GM21360 (cell line): ENCODE data around the gene NFIA.

Source experiments
- ATAC-seq: cut with Tn5 transposase; IDR thresholded peaks from one replicate; pipeline ENCODE4 v1.9.1; 2021; ENCODE audit warnings: mild to moderate bottlenecking, moderate library complexity; ENCODE audit not compliant: unreplicated experiment

The NFIA gene

GRCh38 chr1:61287734-61288133 is 205.4 kb downstream of the NFIA start:
- no peak for ATAC-seq

GRCh38 chr1:61289232-61290098 is 207.1 kb downstream of the NFIA start:
- ATAC-seq: no peak

GRCh38 chr1:61290525-61290924 is 208.2 kb downstream of the NFIA start:
- no peak for ATAC-seq

DNA sequence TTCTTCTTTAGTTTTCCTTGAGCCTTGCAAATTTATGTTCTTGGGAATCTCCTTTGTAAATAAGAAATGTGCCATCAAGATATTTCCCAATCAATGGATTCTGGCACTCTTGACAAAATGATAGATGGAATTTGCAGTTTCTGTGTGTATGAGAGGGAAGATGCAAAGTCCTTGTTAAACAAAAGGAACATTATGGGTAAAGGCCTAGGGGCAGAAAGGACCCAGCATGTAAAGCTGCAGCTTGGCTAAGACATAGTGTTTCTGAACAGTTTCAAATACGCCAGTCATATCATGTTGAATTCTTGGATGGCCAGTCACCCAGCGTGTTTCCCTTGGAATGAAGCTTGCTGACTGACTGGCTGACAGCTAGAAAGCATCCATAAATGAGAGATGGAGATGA is 210.8 kb downstream of the NFIA start:
- ATAC-seq: no peak

GRCh38 chr1:61293986-61294504 is 211.7 kb downstream of the NFIA start:
- ATAC-seq: no peak

DNA sequence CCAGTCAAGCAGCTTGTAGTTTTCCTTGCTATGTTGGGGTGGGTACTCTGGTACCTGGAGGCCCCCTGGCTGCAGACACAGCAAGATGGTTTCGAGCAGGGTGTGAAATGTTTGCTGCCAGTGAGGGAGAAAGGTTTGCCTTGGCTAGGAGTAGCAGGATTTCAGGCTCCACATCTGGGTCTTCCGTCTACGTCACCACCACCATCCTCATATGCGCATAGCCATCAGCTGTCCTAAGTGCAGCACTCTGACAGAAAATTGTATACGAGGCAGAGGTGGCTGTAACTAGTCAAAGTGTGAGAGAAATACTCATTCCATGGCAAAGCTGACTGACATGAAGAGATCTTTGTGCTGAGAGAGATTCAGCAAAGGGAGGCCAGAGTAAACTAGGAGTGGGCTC is 212.6 kb downstream of the NFIA start:
- ATAC-seq: no peak

- no peak for ATAC-seq
Observed at GRCh38 chr1:61295818-61296537, 213.6 kb downstream of the NFIA start.

- no peak for ATAC-seq
Observed at GRCh38 chr1:61297887-61298286, 215.5 kb downstream of the NFIA start.

GRCh38 chr1:61299463-61299862 is 217.1 kb downstream of the NFIA start:
- no peak for ATAC-seq

DNA sequence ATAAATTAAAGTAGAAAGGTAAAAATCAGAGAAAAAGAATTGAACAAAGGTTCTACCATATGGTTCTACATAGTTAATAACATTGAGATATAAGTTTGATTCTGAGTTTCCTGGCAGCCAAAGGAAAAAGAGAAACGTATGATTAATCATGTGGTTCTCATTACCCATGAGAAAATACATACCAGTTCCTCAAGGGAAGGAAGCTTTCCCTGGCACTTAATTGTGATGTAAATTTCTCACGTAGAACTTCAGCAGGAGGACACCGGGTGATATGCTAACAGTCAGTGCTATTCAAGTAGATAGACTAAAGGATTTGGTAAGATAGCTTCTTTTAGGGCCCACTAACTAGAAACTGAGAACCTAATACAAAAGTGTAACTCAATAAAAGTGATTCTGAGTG is 218.5 kb downstream of the NFIA start:
- no peak for ATAC-seq

DNA sequence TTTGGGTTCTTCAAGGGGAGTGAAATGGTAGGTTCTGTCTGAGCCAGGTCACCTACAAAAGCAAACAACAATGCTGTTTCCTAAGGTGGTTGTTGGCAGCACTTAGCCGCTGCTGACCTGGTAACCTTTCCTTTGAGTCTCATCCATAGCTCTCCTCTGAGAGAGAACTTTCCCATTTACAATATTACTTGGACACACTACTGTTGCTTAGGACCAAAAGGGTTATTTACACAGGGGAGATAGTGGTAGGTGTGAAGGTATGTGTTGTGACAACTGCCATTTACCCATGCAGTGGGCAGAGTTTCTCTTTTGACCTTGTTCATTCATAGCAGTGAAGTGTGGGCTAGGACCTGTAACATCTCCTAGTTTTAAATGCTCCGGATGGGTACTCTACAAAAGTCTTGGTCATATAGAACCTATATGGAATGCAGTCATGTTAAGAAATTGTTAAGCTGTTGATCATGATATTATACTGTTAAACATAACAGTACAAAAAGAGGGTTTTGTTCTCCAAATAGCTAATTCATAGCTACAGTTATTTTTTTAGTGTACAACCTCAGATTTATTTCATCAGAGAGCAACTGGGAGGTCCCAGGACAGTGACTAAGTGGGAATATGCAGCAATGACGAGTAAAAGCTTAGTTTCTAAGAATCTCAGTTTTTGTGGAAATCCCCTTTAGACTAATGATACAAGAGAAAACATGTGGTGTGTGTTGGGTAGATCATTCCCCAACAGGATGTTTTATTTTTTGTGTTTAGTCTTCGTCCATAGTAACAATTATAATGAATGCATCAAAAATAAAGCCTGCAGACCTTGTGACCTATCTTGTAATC is 219.7 kb downstream of the NFIA start:
- no peak for ATAC-seq

DNA sequence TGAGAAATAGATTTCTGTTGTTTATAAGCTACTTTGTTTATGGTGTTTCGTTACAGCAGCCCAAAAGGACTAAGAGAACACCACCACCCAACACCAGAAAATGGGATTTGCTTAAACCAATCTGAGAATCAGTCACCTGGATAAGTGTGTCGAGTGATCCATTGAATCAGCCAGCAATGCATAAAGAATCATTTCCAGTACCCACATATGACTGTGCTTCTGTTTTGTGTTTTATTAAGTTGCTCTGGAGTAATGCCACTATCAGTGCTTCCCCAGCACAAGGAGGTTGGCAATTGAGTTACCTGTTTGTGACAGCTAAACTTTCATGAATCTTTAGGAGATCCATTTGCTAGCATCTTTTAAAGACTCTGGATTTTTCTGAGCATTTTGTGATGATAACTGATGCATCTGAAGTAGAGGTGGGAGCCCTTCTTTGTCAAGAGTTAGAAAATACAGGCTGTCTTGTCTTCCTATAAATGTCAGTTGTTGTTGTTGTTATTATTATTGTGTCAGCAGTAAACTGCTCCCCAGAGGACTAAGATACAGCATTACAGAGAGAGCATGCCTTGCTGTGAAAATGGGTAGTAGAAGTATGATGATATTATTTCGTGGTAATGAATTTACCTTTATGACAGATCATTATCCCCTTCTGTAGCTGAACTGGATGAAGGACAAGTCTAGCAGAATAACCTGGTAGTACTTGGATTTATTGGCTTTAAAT is 225.2 kb downstream of the NFIA start:
- ATAC-seq: no peak

DNA sequence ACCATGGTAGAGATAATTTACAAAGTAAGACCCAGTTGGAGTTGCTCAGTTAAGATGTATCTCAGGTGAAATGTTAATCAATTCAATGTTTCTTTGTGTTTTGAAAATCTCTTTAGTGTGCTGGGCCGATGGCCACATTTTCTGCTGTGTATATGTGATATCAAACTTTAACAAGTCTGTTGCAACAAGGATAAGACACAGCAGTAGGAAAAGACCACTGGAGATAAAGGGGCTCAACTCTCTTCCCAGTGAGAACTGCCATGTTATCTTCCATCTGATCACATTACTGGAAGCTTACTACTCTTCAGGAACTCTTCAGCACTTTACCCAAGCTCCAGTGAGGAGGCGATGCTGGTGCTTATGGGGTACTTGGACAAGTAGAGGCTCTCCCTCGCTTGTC is 227.7 kb downstream of the NFIA start:
- no peak for ATAC-seq

DNA sequence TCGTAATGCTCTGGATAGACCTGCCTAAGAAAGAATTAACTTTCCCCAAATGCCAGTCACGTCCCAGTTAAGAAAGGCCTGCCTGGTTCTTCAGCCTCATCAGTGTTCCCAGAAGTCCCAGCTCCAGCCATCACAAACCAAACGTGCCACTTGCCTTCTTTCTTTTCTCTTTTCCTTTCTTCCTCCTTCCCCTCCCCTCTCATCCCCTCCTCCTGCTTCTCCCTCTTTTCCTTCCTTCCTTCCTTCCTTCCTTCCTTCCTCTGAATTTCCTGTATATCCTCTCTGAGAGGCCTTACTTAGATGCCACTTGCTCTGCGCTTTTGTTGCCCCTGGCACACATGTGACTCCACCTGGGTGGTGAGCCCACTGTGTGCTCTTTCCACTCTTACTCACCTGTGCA is 228.2 kb downstream of the NFIA start:
- no peak for ATAC-seq

DNA sequence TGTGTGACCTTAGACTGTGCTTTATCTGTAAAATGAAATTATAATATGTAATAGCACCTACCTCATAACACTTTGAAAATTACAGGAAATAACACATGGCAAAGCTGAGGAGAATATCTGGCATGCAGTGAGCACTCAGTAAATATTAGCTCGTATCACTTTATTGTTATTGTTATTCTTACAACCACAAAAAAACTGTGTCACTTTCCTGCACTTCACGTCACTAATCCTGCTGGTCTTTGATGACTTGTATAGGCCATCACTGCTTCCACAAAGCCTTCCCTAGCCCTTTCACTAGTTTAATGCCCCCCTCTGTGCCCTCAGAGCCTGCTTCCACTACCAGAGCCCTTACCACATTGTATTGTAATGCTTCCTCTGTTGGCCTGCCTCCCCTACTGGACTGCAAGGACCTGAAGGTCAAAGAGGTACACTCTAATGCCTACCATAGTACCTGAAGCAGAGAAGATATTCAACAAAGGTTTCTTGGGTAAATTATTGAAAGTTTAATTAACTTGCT is 231.6 kb downstream of the NFIA start:
- ATAC-seq: no peak

DNA sequence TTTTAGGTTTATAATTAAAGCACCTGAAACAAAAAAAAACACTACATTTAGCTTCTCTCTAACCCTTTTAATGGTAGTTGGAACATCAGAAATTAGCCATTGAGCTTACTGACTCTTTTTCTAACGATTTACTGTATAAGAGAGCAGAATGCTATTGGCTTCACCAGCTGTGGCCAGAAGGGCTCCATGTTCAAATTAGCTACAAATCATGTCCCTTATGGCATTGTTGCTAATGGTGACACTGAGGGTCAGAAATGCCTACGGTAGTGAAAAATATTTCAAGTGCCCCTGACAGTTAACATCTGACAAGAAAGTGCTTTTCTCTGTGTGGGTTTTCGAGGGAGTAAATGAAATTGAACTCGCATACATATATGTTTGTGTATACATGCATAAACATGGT is 232.7 kb downstream of the NFIA start:
- no peak for ATAC-seq

GRCh38 chr1:61316493-61316892 is 234.1 kb downstream of the NFIA start:
- no peak for ATAC-seq

- ATAC-seq: peak; percentile 100
Observed at GRCh38 chr1:61318319-61319125, 236.2 kb downstream of the NFIA start.

DNA sequence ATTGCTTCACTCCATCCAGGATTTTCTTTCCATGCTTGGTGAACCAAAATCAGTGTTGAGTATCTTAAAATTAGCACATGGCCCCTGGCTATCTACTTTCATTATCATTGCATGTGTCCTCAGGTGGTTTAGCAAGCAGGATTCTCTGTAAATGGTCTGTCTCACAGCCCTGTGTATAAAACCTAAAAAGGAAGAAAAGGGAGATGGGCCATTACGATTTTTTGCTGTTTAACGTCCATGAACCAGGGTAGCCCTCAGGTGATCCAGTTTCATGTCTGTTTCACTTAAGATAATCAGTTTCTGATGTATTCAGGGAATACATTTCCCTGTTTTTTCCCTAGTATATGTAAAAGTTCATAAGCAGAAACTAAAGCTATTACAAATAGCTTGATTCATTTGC is 238.2 kb downstream of the NFIA start:
- ATAC-seq: no peak
